ENCODE data around the gene DUSP3.

Gene DUSP3

GRCh38 chr17:43728081-43728480, 50.7 kb downstream of the DUSP3 start:
- DNase-seq (ENCODE audit: low spot score), result no peak

GRCh38 chr17:43723697-43724359, 54.9 kb downstream of the DUSP3 start:
- DNase-seq (ENCODE audit: low spot score), result no peak

- DNase-seq (ENCODE audit: low spot score), result no peak
Observed at GRCh38 chr17:43722870-43723665, 55.7 kb downstream of the DUSP3 start.

- DNase-seq (ENCODE audit: low spot score), result no peak
Observed at GRCh38 chr17:43722269-43722619, 56.5 kb downstream of the DUSP3 start.

GRCh38 chr17:43721537-43722268, 57.1 kb downstream of the DUSP3 start:
- DNase-seq (ENCODE audit: low spot score), result no peak

GRCh38 chr17:43720311-43721060, 58.3 kb downstream of the DUSP3 start:
- peak; percentile 73 for DNase-seq (ENCODE audit: low spot score)

- peak; percentile 29 for DNase-seq (ENCODE audit: low spot score)
Observed at GRCh38 chr17:43719578-43719977, 59.2 kb downstream of the DUSP3 start.

GRCh38 chr17:43718544-43718943, 60.2 kb downstream of the DUSP3 start:
- DNase-seq (ENCODE audit: low spot score), result no peak

- DNase-seq (ENCODE audit: low spot score), result no peak
Observed at GRCh38 chr17:43717913-43718312, 60.9 kb downstream of the DUSP3 start.

Data from globus pallidus (tissue), 1 donor.